Jurkat, Clone E6-1 (cell line): ENCODE data around the gene CCNL2. TPM values are rescaled to one million over a fixed set of nuclear protein-coding genes. Genes with fewer than 3 reads are reported as not detected.
A peak's percentile ranks its signal among the peaks of the same experiment; 100 is the strongest.
"Not testable (repeated sequence)": the region's sequence is repeated elsewhere in the genome, so short reads cannot be mapped to it uniquely, and the experiment has no call there.

Experiments used
- DNase-seq: peaks from one replicate; pipeline ENCODE4 v3.0.0-alpha.2; 2011; ENCODE audit warnings: low read depth, low spot score
- H3K4me3 ChIP-seq: 2 replicates; pipeline ENCODE4 v1.5.1; 2011; ENCODE audit warnings: mild to moderate bottlenecking, low read length, control low read depth, moderate library complexity
- polyA plus RNA-seq: library from polyadenylated mRNA; unstranded; fragments of >200 nt; gene quantifications from one replicate; pipeline ENCODE4 v1.2.1, GENCODE V29; 2012; ENCODE audit warnings: missing spikeins; ENCODE audit not compliant: insufficient read length, insufficient read depth

CCNL2 gene
- 105 TPM for polyA plus RNA-seq

DNA sequence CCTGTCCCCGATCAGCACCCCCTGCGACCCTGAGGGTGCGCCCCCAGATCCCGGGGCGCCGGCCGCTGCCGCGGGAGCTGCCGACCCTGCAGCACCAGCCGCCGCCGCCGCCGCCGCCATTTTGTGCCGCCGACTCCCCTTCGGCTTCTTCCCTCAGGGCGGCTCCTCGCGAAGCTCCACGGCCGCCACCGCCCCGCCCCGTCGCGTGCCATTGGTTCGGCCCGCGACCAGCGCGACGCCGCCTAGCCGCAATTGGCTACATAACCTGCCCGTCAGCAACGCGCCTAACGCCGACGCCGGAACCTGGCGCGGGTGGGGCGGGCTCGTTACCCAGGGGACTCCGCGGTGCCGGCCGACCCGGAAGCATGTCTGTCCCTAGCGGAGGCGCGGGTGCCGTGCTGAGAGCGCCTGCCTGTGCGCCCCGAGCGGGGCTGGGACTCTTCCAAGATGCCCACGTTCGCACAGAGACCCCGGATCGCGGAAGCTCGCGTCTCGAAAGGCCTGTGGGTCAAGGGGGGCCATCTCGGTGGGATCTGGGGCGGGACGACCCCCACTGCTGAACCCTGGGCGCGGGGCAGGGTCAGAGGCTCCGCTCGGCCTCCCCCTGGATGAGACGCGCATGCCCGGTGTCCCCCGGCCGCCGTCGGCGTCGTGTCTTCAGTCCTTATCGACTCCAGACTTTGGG is at the start of gene CCNL2:
CCNL2 (minus strand) TSS at position 149 of the 685 bp plus-strand sequence; CDS start at position 120, 29 bp downstream.
- DNase-seq = peak; percentile 97
- H3K4me3 ChIP-seq = peak within 1 kb of the TSS; percentile 96

- not testable (repeated sequence) for H3K4me3 ChIP-seq, DNase-seq
Measured at GRCh38 chr1:1446631-1447030, 47.5 kb upstream of the CCNL2 start.

DNA sequence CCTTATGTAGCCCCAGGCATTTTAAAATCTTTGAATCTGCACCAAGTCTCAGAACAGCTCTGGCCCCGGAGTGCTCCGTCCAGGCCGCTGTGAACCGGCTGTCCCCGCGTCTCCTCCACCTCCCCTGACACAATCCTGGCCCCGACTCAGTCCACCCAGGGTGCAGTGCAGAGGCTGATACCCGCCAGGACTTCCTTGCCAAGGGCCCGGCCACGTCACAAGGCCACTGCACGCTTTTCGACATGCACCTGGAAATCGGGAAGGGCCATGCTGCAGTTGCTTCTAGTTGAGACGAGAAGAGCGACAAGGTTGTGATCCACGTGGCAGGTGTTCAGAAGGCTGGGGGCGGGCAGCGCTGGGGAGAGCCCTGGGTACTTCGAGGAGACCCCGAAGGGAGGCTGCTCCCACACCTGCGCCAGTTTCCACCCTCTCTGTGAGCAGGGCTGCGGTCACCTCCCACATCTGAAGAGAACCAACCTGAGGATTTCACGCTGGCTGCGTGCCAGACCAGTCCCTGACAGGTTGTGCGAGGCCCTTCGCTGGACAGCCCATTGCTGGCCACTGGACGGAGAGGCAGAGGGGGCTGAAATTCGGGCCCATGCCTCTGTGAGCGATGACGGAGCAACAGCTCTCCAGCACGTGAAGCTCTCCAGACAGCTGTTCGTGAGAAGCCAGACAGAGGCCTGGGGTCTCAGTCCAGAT is 43.1 kb upstream of the CCNL2 start:
- no peak for DNase-seq
- no peak overlapping the region for H3K4me3 ChIP-seq

GRCh38 chr1:1441002-1441888 is 42.1 kb upstream of the CCNL2 start:
- no peak for DNase-seq
- no peak overlapping the region for H3K4me3 ChIP-seq

DNA sequence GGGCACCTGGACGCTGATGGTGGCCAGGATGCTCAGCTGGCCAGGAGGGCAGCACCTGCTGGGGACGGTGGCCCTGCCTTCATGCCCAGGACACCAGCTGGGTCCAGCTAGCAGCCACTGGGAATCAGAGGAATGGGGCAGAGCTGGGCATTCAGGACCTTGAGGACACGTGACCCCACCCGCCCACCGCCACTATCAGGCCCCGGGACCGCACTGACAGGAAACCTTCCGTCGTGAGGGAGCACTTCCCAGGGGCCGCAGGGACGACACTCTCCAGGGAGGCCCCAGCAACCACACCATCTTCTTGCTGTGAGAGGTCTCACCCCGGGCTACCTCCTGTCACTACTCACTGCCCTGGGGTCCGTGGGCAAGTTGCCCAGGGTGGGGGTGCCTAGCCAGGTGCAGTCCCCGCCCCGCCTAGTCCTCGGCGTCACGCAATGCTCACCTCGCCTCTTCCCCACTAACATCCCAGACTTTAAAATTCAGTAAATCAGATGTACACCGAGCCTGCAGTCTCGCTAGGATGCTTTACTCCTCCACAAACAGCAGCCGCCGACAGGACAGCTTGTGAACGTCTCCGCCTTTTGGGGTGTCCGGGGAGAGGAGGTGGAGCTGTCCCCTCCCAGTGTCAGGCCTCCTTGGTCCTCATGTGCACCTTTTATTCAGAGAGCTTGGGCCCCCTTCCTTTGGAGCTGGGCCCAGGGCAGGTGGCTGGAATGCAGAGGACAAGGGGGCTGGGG is 41.3 kb upstream of the CCNL2 start:
- no peak overlapping the region for H3K4me3 ChIP-seq
- no peak for DNase-seq

- DNase-seq = no peak
- H3K4me3 ChIP-seq = no peak overlapping the region
Measured at GRCh38 chr1:1439546-1440261, 40.6 kb upstream of the CCNL2 start.

DNA sequence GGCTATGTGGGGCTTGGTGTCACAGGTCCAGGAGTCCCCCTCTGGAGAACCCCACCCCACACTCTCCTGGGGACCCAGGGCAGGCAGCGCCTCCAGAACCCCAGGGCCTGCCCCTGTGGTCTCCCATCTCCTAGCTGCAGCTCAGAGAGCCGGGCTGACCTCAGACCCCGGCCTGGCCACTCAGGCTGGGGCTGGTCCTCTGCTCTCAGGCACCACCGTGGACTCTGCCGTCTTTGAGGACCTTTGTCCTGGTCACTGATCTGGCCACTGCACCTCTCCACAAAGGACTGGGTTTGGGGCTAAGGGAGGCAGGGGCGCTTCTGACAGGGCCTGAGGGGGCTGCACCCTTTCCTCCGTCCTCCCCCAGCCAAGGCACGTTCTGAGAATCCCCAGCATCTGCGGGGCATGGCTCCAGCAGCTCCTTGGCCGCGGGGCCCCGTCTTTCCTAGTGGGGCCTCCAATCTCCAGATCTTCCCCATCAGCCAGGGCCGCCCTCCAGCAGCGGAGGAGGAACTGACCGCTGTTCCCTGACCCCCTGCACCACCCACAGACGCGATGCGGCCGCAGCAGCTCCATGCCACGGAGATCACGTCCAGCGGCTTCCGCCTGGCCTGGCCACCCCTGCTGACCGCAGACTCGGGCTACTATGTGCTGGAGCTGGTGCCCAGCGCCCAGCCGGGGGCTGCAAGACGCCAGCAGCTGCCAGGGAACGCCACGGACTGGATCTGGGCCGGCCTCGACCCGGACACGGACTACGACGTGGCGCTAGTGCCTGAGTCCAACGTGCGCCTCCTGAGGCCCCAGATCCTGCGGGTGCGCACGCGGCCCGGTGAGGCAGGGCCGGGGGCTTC is 39.6 kb upstream of the CCNL2 start:
- no peak for DNase-seq
- no peak overlapping the region for H3K4me3 ChIP-seq

- no peak for DNase-seq
- no peak overlapping the region for H3K4me3 ChIP-seq
Measured at GRCh38 chr1:1437904-1438376, 38.8 kb upstream of the CCNL2 start.

GRCh38 chr1:1437033-1437903 is 38.1 kb upstream of the CCNL2 start:
- DNase-seq = no peak
- H3K4me3 ChIP-seq = no peak overlapping the region

- H3K4me3 ChIP-seq = no peak overlapping the region
- no peak for DNase-seq
Measured at GRCh38 chr1:1436630-1437032, 37.5 kb upstream of the CCNL2 start.

DNA sequence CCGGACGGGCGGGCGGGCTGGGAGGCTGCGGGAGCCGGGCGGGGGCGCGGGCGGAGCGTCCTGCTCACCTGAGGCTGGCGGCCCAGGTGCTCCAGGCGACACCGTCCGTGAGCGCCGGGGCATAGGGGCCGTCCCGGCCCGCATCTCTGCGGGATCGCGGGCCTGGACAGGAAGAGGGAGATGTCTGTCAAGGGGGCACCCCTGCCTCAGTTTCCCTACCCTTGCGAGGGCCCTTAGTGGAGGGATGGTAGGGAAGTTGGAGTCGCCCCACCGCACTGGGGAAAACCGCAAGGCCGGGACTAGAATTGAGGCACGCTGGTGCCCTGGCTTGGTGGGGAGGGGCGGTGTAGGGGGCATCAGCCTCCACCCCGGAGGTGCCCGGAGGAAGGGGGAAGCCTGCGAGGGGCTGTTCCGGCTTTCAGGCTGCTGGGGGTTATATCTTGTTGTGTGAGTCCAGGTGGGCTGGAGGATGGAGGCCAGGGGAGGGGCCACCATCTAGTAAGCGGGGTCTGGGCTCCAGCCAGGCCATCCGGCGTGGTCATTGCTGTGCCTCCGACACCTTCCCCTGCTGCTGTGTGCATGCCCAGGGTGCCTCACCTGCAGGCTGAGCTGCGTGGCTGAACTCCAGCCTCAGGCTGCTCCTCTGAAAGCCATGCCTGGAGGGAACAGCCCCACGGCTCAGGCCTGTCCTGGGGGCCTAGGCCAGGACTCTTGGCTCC is 36.9 kb upstream of the CCNL2 start:
- H3K4me3 ChIP-seq = no peak overlapping the region
- DNase-seq = no peak

- H3K4me3 ChIP-seq = peak within 1 kb of the TSS; percentile 41
- DNase-seq = peak; percentile 25
Measured at GRCh38 chr1:1435106-1435903, 36.2 kb upstream of the CCNL2 start, which contains the start of gene VWA1. VWA1 (plus strand) TSS chr1:1435690; CDS start chr1:1435749, 59 bp downstream.

DNA sequence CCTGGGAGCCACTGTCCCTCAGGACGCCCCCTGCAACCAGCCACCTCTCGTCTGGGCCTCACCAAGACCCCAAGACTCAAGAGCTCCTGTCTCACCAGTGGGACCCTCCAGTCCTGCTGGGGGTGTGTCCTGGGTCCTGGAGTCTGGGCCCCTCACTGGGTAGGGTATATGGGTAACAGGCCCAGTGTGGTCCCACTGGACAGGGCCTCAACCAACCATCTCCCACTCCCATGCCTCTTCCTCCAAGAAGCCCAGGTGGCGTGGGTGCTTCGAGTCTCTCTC is 35.6 kb upstream of the CCNL2 start:
- no peak for DNase-seq
- no peak overlapping the region for H3K4me3 ChIP-seq

DNA sequence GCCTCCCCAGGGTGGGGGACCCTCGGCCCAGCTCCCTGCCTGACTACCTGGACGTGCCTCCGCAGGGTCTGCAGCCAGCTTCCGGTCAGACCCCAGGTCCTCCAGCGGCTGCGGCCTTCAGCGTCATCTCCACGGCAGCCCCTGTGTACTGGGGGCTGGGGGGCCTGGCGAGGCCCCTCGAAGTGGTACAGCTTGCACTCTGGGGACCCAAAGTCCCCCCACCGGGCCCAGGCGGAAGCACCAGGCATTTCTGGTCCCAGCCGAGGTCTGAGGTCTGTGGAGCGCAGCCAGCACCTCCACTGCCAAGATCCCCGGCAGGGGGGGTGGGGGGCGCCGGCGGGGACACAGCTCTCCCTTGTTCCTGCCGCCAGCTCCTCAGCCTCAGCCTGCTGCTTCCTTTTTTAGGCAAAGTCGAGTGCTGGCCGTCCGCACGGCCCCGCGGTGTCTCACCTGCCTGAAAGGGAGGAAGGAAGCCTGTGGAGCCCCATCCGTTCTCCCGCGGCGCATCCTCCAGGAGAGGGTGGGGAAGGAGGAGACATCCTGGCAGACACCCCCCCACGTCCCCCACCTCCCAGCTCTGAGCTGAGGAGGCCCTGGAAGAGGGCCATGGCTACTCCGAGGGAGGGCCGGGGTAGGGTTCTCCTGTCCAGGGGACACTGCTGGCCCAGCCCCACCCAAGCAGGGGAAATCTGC is 35.1 kb upstream of the CCNL2 start:
- H3K4me3 ChIP-seq = no peak overlapping the region
- DNase-seq = no peak

- DNase-seq = no peak
- H3K4me3 ChIP-seq = no peak overlapping the region
Measured at GRCh38 chr1:1433804-1434130, 34.6 kb upstream of the CCNL2 start.
